Tibial nerve (tissue), 3 donors: Measurements from ENCODE around the gene CDC42BPB.

ENCODE experiments used
- EP300 ChIP-seq, 2 donors: sonication (generic); formaldehyde crosslinking; IDR thresholded peaks; one replicate each; pipeline ENCODE4 v1.6.1; 2017; ENCODE audit warnings: antibody characterized with exemption in 2 of 2, mild to moderate bottlenecking in 1 of 2
- POLR2A ChIP-seq, 2 donors: fragments of 450-650 bp; IDR thresholded peaks; one replicate each; pipeline ENCODE4 v1.6.1; 2017; ENCODE audit warnings: antibody characterized with exemption in 2 of 2, mild to moderate bottlenecking in 2 of 2, moderate library complexity in 2 of 2

GRCh38 chr14:103099733-103100280 lies 42.5 kb upstream of the CDC42BPB start:
- no peak for TF ChIP-seq POLR2A (IDR thresholded peaks at IDR 0.05)
- TF ChIP-seq EP300 (IDR thresholded peaks at IDR 0.05) = no peak
